Colonic mucosa (tissue), 4 donors: Measurements from ENCODE around the gene ITGBL1. TPM values are rescaled to one million over a fixed set of nuclear protein-coding genes. Genes with fewer than 3 reads are reported as not detected.

Experiments used
- DNase-seq: peaks from one replicate; pipeline ENCODE4 v3.0.0-alpha.2; 2020
- H3K27ac ChIP-seq: fragments of 200-600 bp; one replicate; pipeline ENCODE4 v1.8.0; 2021
- H3K27me3 ChIP-seq: fragments of 200-600 bp; one replicate; pipeline ENCODE4 v1.8.0; 2021
- H3K36me3 ChIP-seq: fragments of 200-600 bp; one replicate; pipeline ENCODE4 v1.8.0; 2021
- H3K4me1 ChIP-seq: fragments of 200-600 bp; one replicate; pipeline ENCODE4 v1.8.0; 2021; ENCODE audit warnings: mild to moderate bottlenecking
- H3K4me3 ChIP-seq: fragments of 200-600 bp; one replicate; pipeline ENCODE4 v1.8.0; 2021
- H3K9ac ChIP-seq, 2 donors: one replicate each; pipeline ENCODE4 v1.7.0; 2013; ENCODE audit warnings: control low read depth in 2 of 2, low read depth in 2 of 2, low read length in 2 of 2
- H3K9me3 ChIP-seq: fragments of 200-600 bp; one replicate; pipeline ENCODE4 v1.8.0; 2021
- CTCF ChIP-seq: fragments of 200-600 bp; IDR thresholded peaks from one replicate; pipeline ENCODE4 v1.8.0; 2022; ENCODE audit warnings: antibody characterized with exemption, mild to moderate bottlenecking
- intact Hi-C: fragments of 100-400 bp; cut with DNase I; formaldehyde crosslinking; loops from one replicate; pipeline ENCODE4 v1.14.1; 2022
- total RNA-seq, 2 donors: library from RNA; stranded (reverse); fragmentation: NEBNext Ultra II Directional in 1 of 2; extraction: Animal tissue kit (Norgen Biotek cat#: 25700) in 1 of 2; gene quantifications; one replicate each; pipeline ENCODE4 v1.2.1, GENCODE V29; 2021
- donor health status: healthy.
- donor health status: DM: no; HTN: no; CAD: no.
- donor health status: DM: no; HTN: no; CAD: no.

ITGBL1 gene
- total RNA-seq, 2 donors from 2014 or later = 0.25 to 0.72 TPM

- intact Hi-C loops = no loop called here
- no peak overlapping the region for H3K9ac ChIP-seq
- no peaks in the 10 kb centered on the region for H3K27me3 ChIP-seq
- TF ChIP-seq CTCF = no peak
- H3K4me1 ChIP-seq = no peaks in the 10 kb centered on the region
- no peak overlapping the region for H3K27ac ChIP-seq
- no peaks in the 10 kb centered on the region for H3K9me3 ChIP-seq
- DNase-seq = no peak
- no peak overlapping the region for H3K4me3 ChIP-seq
- H3K36me3 ChIP-seq = no peaks in the 10 kb centered on the region
These were observed 259.0 kb downstream of the ITGBL1 start for GRCh38 chr13:101711307-101712025.

GRCh38 chr13:101712026-101712348 is 259.5 kb downstream of the ITGBL1 start:
- Histone ChIP-seq H3K27me3 (no peaks in the 10 kb centered on the region), H3K9ac (no peak overlapping the region), H3K9me3 (no peaks in the 10 kb centered on the region), H3K27ac (no peak overlapping the region), H3K36me3 (no peaks in the 10 kb centered on the region), H3K4me1 (no peaks in the 10 kb centered on the region), H3K4me3 (no peak overlapping the region)
- TF ChIP-seq CTCF = no peak
- intact Hi-C loops = no loop called here
- no peak for DNase-seq

GRCh38 chr13:101714195-101714594 is 261.7 kb downstream of the ITGBL1 start:
- Histone ChIP-seq H3K9ac (no peak overlapping the region), H3K36me3 (no peaks in the 10 kb centered on the region), H3K4me1 (no peaks in the 10 kb centered on the region), H3K9me3 (no peaks in the 10 kb centered on the region), H3K4me3 (no peak overlapping the region), H3K27me3 (no peaks in the 10 kb centered on the region), H3K27ac (no peak overlapping the region)
- intact Hi-C loops = no loop called here
- no peak for TF ChIP-seq CTCF
- no peak for DNase-seq

GRCh38 chr13:101717353-101717752 is 264.9 kb downstream of the ITGBL1 start:
- intact Hi-C loops = no loop called here
- Histone ChIP-seq H3K4me3 (no peak overlapping the region), H3K27me3 (no peaks in the 10 kb centered on the region), H3K27ac (no peak overlapping the region), H3K4me1 (no peaks in the 10 kb centered on the region), H3K9me3 (no peaks in the 10 kb centered on the region), H3K9ac (no peak overlapping the region), H3K36me3 (no peaks in the 10 kb centered on the region)
- no peak for TF ChIP-seq CTCF
- no peak for DNase-seq

GRCh38 chr13:101718496-101718895 is 266.0 kb downstream of the ITGBL1 start:
- no peak for DNase-seq

More at GRCh38 chr13:101718496-101718895, 266.0 kb downstream of the ITGBL1 start:
- H3K36me3 ChIP-seq = no peaks in the 10 kb centered on the region
- no peak overlapping the region for H3K27ac ChIP-seq
- H3K4me1 ChIP-seq = no peaks in the 10 kb centered on the region
- H3K27me3 ChIP-seq = no peaks in the 10 kb centered on the region
- intact Hi-C loops = no loop called here
- TF ChIP-seq CTCF = no peak
- H3K4me3 ChIP-seq = no peak overlapping the region
- H3K9me3 ChIP-seq = no peaks in the 10 kb centered on the region
- no peak overlapping the region for H3K9ac ChIP-seq
